Mesendoderm (in vitro differentiated cells): Measurements from ENCODE around the gene GGT1.
A peak's percentile ranks its signal among the peaks of the same experiment; 100 is the strongest.

Experiments
- DNase-seq: peaks from one replicate; pipeline ENCODE4 v3.0.0; 2013
- H2AK5ac ChIP-seq: 2 replicates; pipeline ENCODE4 v1.6.1; 2013; ENCODE audit warnings: low read length, inconsistent platforms
- H2BK120ac ChIP-seq: 2 replicates; pipeline ENCODE4 v1.6.1; 2013; ENCODE audit warnings: low read depth, mild to moderate bottlenecking, low read length, moderate library complexity, mixed read lengths
- H2BK15ac ChIP-seq: replicated peaks from 2 replicates; pipeline ENCODE4 v1.6.1; 2013; ENCODE audit warnings: low read depth, mild to moderate bottlenecking, moderate library complexity
- H2BK5ac ChIP-seq: 2 replicates; pipeline ENCODE4 v1.6.1; 2013; ENCODE audit warnings: low read length, inconsistent platforms
- H3K18ac ChIP-seq: 2 replicates; pipeline ENCODE4 v1.6.1; 2013; ENCODE audit warnings: mild to moderate bottlenecking, low read length, mixed read lengths
- H3K23ac ChIP-seq: one replicate; pipeline ENCODE4 v1.6.1; 2013; ENCODE audit warnings: low read length
- H3K27ac ChIP-seq: 2 replicates; pipeline ENCODE4 v1.5.1; 2013; ENCODE audit warnings: low read depth, mild to moderate bottlenecking, inconsistent platforms, low read length, moderate library complexity
- H3K27me3 ChIP-seq: 2 replicates; pipeline ENCODE4 v1.6.1; 2013; ENCODE audit warnings: low read length, control low read depth, mild to moderate bottlenecking, inconsistent platforms; ENCODE audit not compliant: insufficient read depth, poor library complexity
- H3K36me3 ChIP-seq: 2 replicates; pipeline ENCODE4 v1.6.1; 2013; ENCODE audit warnings: low read length, inconsistent platforms; ENCODE audit not compliant: control insufficient read depth, insufficient read depth
- H3K4ac ChIP-seq: one replicate; pipeline ENCODE4 v1.6.1; 2013; ENCODE audit warnings: low read depth, mild to moderate bottlenecking, low read length, moderate library complexity
- H3K4me1 ChIP-seq: 2 replicates; pipeline ENCODE4 v1.6.1; 2013; ENCODE audit warnings: low read depth, low read length, inconsistent platforms; ENCODE audit not compliant: control insufficient read depth
- H3K4me2 ChIP-seq: 2 replicates; pipeline ENCODE4 v1.6.1; 2013; ENCODE audit warnings: low read length
- H3K4me3 ChIP-seq: 2 replicates; pipeline ENCODE4 v1.5.1; 2013; ENCODE audit warnings: mild to moderate bottlenecking, low read length
- H3K56ac ChIP-seq: one replicate; pipeline ENCODE4 v1.6.1; 2013; ENCODE audit warnings: low read length
- H3K79me1 ChIP-seq: 2 replicates; pipeline ENCODE4 v1.6.1; 2013; ENCODE audit warnings: low read length, inconsistent platforms
- H3K79me2 ChIP-seq: 2 replicates; pipeline ENCODE4 v1.6.1; 2013; ENCODE audit warnings: mild to moderate bottlenecking, low read length; ENCODE audit not compliant: control insufficient read depth, insufficient read depth
- H3K9ac ChIP-seq: 2 replicates; pipeline ENCODE4 v1.6.1; 2013; ENCODE audit warnings: low read length, inconsistent platforms
- H4K5ac ChIP-seq: one replicate; pipeline ENCODE4 v1.6.1; 2013; ENCODE audit warnings: low read length
- H4K8ac ChIP-seq: one replicate; pipeline ENCODE4 v1.6.1; 2013; ENCODE audit warnings: low read depth, mild to moderate bottlenecking, control low read depth, low read length, moderate library complexity
- WGBS: extraction: QIAGEN DNeasy Blood & Tissue Kit; methylation state at CpG from one replicate; pipeline ENCODE4 v1.1.7; 2013; ENCODE audit warnings: low lambda C conversion rate, missing lambda C conversion rate; ENCODE audit not compliant: insufficient coverage; ENCODE audit errors: extremely low coverage; 5-methylcytosine and 5-hydroxymethylcytosine counted together

The GGT1 gene

GRCh38 chr22:24589518-24590030 is 13.4 kb upstream of the GGT1 start:
- no peak overlapping the region for H3K4me2 ChIP-seq
- no peak overlapping the region for H3K23ac ChIP-seq
- no peaks in the 10 kb centered on the region for H3K36me3 ChIP-seq
- peaks cover 3% of the 10 kb centered on the region for H3K4me1 ChIP-seq
- no peak overlapping the region for H4K8ac ChIP-seq
- no peak overlapping the region for H3K56ac ChIP-seq
- H2BK15ac ChIP-seq: no peak overlapping the region
- peaks cover 2% of the 10 kb centered on the region for H3K79me1 ChIP-seq
- no peak overlapping the region for H3K9ac ChIP-seq
- no peaks in the 10 kb centered on the region for H3K79me2 ChIP-seq
- H4K5ac ChIP-seq: no peak overlapping the region
- no peak overlapping the region for H2BK5ac ChIP-seq
- H3K27me3 ChIP-seq: no peaks in the 10 kb centered on the region
- H3K4me3 ChIP-seq: no peak overlapping the region
- DNase-seq: no peak
- no peak overlapping the region for H2BK120ac ChIP-seq
- H3K4ac ChIP-seq: no peak overlapping the region
- no peak overlapping the region for H2AK5ac ChIP-seq
- H3K18ac ChIP-seq: no peak overlapping the region
- H3K27ac ChIP-seq: no peak overlapping the region
- WGBS: no CpG with 5 or more reads among the region's 7 CpGs

- Histone ChIP-seq H3K79me1 (peaks cover 2% of the 10 kb centered on the region), H2BK120ac (no peak overlapping the region), H3K4me2 (no peak overlapping the region), H3K4me3 (no peak overlapping the region), H2BK15ac (no peak overlapping the region), H2BK5ac (no peak overlapping the region), H3K23ac (peak overlapping the region; percentile 15), H3K36me3 (no peaks in the 10 kb centered on the region), H3K18ac (no peak overlapping the region), H3K27ac (no peak overlapping the region), H3K27me3 (no peaks in the 10 kb centered on the region), H3K4ac (no peak overlapping the region), H3K79me2 (no peaks in the 10 kb centered on the region), H3K9ac (no peak overlapping the region), H3K4me1 (peaks cover 3% of the 10 kb centered on the region), H4K5ac (no peak overlapping the region), H4K8ac (no peak overlapping the region), H2AK5ac (no peak overlapping the region), H3K56ac (no peak overlapping the region)
- no peak for DNase-seq
- no CpG with 5 or more reads among the region's 12 CpGs for WGBS
Measured at GRCh38 chr22:24590596-24591173, 12.3 kb upstream of the GGT1 start.

- no peak overlapping the region for H2BK5ac ChIP-seq
- H2BK120ac ChIP-seq: no peak overlapping the region
- H3K27me3 ChIP-seq: no peaks in the 10 kb centered on the region
- H3K79me2 ChIP-seq: no peaks in the 10 kb centered on the region
- H4K5ac ChIP-seq: no peak overlapping the region
- no peak overlapping the region for H2AK5ac ChIP-seq
- no peak overlapping the region for H3K23ac ChIP-seq
- no peak overlapping the region for H4K8ac ChIP-seq
- H3K18ac ChIP-seq: no peak overlapping the region
- H3K4me2 ChIP-seq: no peak overlapping the region
- no peak overlapping the region for H2BK15ac ChIP-seq
- H3K27ac ChIP-seq: no peak overlapping the region
- no peaks in the 10 kb centered on the region for H3K36me3 ChIP-seq
- H3K4me1 ChIP-seq: peaks cover 3% of the 10 kb centered on the region
- peaks cover 2% of the 10 kb centered on the region for H3K79me1 ChIP-seq
- H3K9ac ChIP-seq: no peak overlapping the region
- DNase-seq: no peak
- WGBS: no CpG with 5 or more reads among the region's 6 CpGs
- no peak overlapping the region for H3K4ac ChIP-seq
- no peak overlapping the region for H3K56ac ChIP-seq
- no peak overlapping the region for H3K4me3 ChIP-seq
Measured at GRCh38 chr22:24591286-24591830, 11.6 kb upstream of the GGT1 start.

DNA sequence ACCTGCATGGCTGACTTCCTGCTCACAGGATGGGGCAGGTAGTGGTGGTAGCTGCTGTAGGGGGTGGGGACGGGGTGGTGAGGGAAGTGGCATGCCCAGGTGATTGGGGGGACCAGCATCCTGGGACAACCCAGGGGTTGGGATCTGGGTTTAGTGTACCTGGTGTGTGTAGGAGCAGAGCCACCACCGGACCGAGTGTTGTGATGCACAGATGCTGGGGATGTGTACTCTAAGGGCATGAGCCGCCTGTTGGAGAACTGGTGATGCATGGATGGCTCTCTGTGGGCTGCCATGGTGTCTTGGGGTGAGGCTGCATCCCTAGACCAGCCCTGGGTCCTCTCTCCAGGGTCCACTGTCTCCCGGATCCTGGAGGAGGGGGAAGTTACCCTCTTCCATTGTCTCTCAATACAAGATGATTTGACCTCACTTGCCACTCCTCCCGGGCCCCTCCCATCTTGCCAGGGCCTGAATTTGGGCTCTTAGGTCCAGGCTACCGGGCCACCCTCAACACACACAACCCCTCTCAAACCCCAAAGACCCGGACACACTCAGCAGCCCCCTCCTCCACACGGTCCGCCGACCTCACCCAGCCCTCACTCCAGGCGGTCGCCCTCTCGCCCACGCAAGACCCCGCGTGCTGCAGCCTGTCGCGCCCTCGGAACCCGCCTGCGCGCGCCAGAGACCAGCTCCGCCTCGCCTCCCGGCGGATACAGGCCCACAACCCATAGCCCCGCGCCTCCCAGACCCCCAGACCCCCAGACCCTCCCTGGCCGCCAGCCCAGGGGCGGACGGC is 10.7 kb upstream of the GGT1 start:
- H3K27me3 ChIP-seq: no peaks in the 10 kb centered on the region
- H3K9ac ChIP-seq: peak overlapping the region; percentile 89
- H3K4ac ChIP-seq: peak overlapping the region; percentile 74
- H4K5ac ChIP-seq: no peak overlapping the region
- no peak overlapping the region for H4K8ac ChIP-seq
- H3K4me1 ChIP-seq: peaks cover 3% of the 10 kb centered on the region
- H2BK15ac ChIP-seq: no peak overlapping the region
- no peak overlapping the region for H2AK5ac ChIP-seq
- peak overlapping the region; percentile 71 for H3K27ac ChIP-seq
- H3K79me2 ChIP-seq: no peaks in the 10 kb centered on the region
- peaks cover 2% of the 10 kb centered on the region for H3K79me1 ChIP-seq
- H2BK120ac ChIP-seq: no peak overlapping the region
- H3K4me3 ChIP-seq: peak overlapping the region; percentile 72
- peak overlapping the region; percentile 87 for H3K4me2 ChIP-seq
- peak overlapping the region; percentile 89 for H3K23ac ChIP-seq
- no peak overlapping the region for H2BK5ac ChIP-seq
- peak; percentile 64 for DNase-seq
- no peaks in the 10 kb centered on the region for H3K36me3 ChIP-seq
- no CpG with 5 or more reads among the region's 33 CpGs for WGBS
- H3K18ac ChIP-seq: peak overlapping the region; percentile 54
- H3K56ac ChIP-seq: peak overlapping the region; percentile 98

- no peak within 1 kb of the TSS for H4K5ac ChIP-seq
- H3K79me2 ChIP-seq: no peaks in the 10 kb centered on the region
- H3K4me2 ChIP-seq: peak within 1 kb of the TSS; percentile 87
- H3K4ac ChIP-seq: peak within 1 kb of the TSS; percentile 74
- no peak within 1 kb of the TSS for H2AK5ac ChIP-seq
- no CpG with 5 or more reads among the region's 72 CpGs for WGBS
- peak within 1 kb of the TSS; percentile 98 for H3K56ac ChIP-seq
- no peak within 1 kb of the TSS for H4K8ac ChIP-seq
- H3K27ac ChIP-seq: peak within 1 kb of the TSS; percentile 71
- peak within 1 kb of the TSS; percentile 89 for H3K9ac ChIP-seq
- peak within 1 kb of the TSS; percentile 54 for H3K18ac ChIP-seq
- peaks cover 2% of the 10 kb centered on the region for H3K79me1 ChIP-seq
- no peak within 1 kb of the TSS for H2BK15ac ChIP-seq
- peak; percentile 92 for DNase-seq
- H2BK120ac ChIP-seq: no peak within 1 kb of the TSS
- H3K27me3 ChIP-seq: no peaks in the 10 kb centered on the region
- no peaks in the 10 kb centered on the region for H3K36me3 ChIP-seq
- no peak within 1 kb of the TSS for H2BK5ac ChIP-seq
- H3K4me1 ChIP-seq: peaks cover 3% of the 10 kb centered on the region
- H3K23ac ChIP-seq: peak within 1 kb of the TSS; percentile 97
- peak within 1 kb of the TSS; percentile 72 for H3K4me3 ChIP-seq
Measured at GRCh38 chr22:24592851-24593558, 10.0 kb upstream of the GGT1 start, which contains the start of gene LRRC75B. Gene LRRC75B, minus strand, starts transcription at chr22:24593073. Its CDS starts 34 bp downstream, at chr22:24593039.
